Hepatic stellate cell (primary cell): ENCODE data around the gene MS4A10.
A peak's percentile ranks its signal among the peaks of the same experiment; 100 is the strongest.

ENCODE experiments used
- DNase-seq: peaks from one replicate; pipeline ENCODE4 v3.0.0; 2011; ENCODE audit warnings: low spot score

Gene MS4A10

DNA sequence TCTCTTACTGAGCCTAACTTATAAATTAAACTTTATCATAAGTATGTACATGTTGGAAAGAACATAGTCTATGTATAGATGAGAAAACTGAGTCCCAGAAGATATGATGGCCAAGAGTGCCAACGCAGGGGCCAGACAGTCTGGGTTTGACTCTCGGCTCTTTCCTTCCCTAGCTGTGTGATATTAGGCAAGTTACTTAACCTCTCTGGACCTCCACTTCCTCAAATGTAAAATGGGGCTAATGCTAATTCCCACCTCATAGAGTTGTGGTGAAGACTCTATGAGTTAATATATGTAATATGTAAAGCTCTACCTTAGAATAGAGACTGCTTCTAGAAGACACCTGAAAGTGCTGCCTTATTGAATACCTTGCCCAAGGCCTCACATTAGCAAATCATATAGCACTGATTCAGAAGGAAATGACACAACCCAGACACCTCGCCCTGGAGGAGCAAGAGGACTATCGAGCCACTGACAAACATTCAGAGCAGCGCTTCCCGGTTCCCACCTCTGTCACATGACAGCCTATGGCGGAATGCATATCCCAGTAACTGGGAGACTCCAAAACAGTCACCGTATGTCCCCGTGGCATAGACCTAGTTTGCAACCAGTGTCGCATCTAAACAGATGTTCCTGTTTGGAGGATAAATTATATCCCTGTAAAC, 45.5 kb downstream of the MS4A10 start:
- no peak for DNase-seq

DNA sequence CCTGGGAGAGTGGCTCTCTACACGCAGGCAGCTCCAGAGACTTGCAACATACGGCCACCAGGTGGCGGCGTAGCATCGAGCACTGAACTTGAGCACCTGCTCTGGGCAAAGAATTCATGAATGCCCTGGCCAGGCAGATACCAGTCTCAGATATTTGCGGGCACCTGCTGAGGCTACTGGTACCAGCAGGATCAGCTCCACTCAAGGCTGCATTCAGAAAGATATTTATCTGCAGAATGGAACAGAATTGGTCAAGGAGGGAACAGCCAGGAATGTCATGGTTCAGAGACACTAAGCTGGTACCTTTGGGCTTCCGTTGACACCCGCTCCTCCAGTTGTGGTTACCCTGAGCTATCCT, 46.0 kb downstream of the MS4A10 start:
- DNase-seq = peak; percentile 79

DNA sequence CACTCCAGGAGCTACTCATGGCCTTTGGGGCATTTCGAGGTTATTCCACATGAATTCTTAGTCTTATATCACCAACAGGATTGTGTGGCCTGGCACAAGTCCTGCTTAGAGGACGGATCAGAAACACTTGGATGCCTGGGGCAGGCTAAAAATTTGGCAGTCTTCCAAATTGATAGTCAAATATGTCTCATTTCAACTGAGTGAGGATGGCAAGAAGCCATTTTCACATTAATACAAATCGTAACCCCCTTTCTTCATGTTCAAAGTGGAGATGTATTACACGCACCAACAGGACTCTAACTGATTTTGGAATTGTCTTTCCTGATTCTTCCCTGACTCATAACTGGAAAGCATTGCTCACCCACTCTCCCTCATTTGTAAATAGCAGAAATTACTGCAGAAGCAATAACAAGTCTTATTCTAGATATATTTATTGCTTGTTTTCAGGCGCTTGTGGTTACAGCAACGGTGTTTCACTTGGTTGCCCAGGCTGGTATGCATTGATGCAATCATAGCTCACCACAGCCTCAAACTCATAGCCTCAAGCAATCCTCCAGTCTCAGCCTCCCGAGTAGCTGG, 46.5 kb downstream of the MS4A10 start:
- no peak for DNase-seq

DNA sequence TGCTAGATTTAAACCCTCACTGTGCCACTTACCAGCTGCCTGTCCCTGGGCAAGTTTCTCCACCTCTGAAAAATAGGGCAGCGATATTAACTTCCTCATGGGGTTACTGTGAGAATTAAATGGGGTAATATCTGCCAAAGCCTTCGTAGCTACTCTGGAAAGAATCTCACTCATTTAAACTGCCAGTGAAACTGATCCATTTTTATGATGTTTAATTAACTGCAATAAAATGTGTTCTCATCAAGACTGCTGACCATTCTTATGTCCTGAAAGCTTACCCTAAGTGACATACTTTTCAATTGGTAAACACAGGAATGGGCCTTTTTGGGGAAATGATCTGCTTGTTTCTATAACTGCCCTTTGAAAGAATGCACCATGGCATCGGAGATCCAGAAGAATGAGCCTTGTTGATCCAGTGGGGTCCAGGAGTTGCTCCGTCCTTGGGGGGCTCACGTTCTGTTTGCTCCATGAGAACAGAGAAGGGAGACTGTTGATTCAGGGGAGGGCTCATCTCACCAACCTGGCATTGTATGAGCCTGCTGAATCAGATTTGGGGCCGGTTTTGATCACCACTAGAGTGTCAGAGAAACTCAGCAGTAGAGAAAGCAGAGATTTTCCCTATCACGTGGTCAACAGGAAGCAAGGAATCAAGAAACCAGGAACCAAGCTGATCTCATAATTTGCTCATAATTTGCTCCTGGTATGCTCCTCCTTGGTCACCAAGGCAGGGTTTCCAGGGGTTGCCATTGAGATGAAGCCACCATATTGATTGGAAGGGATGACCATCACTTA, 49.8 kb downstream of the MS4A10 start:
- DNase-seq = no peak

DNA sequence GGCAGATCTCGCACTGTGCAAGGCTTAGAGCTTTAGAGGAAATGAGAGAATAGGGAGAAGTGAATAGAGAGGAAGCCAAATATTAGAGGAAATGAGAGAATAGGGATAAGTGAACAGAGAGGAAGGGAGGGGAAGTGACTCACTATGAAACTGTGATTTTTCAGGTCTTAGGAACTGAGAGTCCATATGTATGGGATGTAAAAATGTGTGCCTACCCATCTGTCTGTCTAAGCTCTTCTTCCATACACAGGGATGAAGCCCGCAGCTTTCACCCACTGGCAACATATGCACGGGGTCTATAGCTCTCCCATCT, 50.4 kb downstream of the MS4A10 start:
- no peak for DNase-seq

DNA sequence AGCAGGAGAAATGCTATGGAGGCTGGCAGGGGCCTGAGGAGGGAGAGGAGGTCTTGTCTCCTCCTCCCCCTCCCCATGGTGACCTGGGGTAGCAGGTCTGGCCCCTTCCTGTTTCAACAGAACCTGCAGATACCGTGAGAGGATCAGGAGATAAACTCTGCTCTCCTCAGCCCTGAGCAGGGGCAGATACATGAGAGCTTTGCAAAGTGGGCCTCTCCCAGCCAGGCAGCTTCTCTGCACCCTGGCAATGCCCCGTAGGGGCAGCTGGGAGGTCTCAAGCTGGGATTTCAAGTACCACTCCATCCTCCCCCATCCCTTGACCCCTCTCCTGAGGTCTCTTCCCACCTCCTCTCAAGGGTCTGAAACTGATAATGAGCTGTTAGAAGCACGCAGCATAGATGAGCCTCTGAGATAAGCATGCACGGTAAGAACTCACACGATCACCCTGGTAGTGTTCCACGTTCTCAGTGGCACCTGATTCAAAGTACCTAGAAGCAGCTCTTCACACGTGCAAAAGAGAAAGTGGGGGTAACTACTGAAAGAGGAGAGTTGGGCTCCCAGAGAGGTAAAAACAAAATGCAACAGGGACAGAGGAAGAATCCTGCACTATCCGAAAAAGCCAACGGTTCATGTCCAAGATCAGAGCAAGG, 51.9 kb downstream of the MS4A10 start:
- no peak for DNase-seq

DNA sequence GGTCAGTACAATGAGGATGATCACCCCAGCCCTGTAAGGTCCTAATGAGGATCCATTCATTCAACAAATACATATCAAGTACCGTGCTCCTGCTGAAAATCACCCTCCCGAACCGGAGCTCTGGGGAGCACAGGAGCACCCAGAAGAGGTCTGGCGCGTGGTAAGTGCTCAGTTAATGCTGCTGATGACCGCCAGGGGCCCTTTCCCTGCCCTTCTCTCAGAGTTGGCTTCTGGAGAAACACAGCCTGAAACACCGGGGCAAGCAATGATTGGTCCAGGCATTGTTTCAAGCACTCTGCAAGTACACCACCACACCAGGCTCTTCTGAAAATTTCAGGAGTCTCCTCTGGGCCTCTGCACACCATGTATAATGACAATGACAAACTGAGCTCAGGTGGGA, 53.0 kb downstream of the MS4A10 start:
- DNase-seq = no peak

DNA sequence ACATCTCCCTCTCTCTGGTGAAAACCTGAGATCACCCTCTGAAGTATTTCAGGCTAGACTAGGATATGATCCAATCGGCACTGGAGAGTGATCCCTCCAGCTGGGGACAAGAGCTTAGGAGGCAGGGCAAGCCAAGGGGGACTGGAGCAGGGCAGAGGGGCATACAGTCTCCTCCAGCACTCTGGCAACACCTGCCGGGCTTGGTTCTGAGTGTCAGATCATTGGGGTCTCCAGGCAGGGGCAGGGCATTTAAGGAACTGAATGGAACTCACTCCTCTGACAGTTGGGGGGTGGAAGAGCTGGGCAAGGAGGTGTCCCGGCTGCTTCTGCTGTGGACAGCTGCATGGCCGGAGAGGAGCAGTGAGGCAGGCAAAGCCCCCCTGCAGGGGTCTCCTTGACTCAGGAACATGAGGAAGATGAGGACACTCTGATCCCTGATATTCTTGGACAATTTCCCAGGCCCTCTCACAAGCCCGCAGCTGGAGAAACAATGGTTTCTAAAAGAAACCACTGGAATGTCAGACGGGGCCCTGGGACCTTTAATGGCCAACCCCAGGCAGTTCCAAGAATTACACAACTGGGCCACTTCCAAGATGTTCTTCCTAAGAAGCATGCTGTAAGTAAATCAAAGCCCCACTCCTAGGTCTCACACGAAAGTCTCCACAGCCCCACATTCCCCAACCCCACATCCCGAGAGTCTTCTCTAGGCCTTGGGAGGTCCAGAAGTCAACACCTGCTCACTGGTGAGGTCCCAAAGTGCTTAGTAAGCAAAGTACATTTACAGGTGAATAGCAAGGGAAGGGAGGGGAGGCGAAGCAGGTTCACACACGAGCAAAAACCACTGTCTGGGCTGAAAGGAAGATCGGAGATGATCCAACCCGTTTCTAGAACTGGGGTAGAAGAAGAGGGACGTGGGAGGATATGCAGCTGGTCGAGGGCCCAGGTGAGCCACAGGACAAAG, 55.6 kb downstream of the MS4A10 start:
- DNase-seq = peak; percentile 92

DNA sequence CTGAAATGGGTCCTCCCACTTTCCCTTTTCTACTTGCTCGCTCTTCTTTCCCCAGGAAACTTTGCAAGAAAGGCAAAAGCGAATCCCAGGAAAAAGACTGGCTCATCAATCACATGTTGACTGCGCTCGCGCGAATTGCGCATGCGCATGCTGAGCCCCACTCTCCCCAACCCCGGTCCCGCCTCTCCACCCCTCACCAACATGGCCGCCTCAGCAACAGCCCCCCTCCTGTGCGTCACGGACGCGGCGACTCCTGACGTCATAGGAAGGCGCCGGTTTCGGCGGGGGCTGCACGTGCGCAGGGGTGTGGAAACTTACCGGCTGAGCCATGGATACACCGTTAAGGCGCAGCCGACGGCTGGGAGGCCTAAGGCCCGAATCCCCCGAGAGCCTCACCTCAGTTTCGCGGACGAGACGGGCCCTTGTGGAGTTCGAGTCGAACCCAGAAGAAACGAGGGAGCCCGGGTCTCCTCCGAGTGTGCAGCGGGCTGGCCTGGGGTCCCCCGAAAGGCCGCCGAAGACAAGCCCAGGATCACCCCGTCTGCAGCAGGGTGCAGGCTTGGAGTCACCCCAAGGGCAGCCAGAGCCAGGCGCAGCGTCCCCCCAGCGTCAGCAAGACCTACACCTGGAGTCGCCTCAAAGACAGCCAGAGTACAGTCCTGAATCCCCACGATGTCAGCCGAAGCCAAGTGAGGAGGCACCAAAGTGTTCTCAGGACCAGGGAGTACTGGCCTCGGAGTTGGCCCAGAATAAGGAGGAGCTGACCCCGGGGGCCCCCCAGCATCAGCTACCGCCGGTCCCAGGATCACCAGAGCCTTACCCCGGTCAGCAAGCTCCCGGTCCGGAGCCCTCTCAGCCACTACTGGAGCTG, 56.9 kb downstream of the MS4A10 start, which contains the start of gene CCDC86:
TSS of gene CCDC86 (plus strand) at position 317 of the 871 bp plus-strand sequence. CDS start at position 329, 12 bp downstream.
- peak; percentile 99 for DNase-seq

DNA sequence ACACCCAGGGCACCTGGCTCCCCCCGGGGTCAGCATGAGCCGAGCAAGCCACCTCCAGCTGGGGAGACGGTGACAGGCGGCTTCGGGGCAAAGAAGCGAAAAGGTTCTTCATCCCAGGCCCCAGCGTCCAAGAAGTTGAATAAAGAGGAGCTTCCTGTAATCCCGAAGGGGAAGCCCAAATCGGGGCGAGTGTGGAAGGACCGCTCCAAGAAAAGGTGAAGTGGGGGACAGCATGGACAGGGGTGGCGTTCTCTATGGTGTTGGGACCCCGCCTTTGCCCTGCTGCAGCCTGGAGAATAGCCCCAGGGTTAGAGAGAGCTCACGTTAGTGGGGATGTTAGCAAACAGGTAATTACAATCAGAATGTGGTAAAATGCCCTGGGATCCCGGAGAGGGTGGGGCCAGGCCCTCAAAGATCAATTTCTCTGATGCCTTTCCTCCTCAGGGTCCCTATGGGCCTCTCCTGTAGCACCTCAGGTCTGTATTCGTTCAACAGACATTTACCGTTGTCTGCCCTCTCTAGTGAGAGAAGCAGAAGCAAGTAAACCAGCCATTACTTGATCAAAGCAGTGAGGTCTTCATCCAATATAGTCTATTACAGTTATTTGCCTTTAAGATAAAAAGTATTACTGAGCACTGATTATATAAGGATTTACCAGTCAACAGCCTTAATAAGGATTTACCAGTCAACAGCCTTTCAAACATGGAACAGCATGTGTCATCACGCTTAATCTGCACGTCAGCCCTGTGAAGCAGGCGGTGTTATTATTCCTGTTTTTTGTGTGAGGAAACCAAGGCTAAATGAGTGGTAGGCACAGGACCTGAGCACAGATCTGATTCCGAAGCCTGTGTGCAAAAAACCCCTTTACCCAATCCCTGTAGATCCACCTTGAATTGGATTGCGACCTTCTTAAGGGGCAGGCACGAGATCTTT, 57.8 kb downstream of the MS4A10 start:
- DNase-seq = no peak

DNA sequence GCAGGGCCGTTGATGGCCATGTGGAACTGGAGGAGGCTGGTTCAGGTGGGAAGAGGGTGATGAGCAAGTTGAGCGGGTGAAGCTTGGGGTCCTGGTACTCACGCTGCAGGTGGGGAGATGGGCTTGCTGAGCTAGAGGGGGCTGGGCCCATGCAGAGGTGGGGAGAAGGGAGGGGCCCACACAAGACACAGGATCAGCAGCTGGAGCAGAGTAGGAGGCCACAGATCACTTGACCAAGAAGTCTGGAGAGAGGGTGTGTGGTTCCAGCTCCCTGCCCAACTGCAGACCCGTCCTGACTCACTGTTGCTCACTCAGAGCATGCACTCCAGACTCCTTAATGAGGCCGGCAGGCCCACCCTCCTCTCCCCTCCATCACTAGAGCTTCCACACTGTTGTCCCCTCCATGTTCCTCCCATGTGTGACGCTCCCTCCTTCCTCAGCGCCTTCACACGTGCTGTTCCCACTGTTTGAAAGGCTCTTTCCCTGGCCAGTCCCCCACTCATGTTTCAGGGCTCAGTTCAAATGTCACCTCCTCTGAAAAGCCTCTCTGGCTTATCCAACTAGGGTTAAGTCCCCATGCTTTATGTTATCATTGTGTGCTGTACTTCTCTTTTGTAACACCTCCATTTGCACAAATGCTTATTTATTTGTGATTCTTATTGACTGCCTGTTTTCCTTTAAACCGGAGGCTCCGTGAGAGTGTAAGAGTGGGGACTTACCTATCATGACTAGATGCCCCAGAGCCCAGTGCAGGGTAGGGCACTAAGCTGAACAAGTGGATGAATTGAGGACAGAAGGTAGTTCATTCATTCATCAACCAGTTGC, 59.1 kb downstream of the MS4A10 start:
- peak; percentile 47 for DNase-seq

DNA sequence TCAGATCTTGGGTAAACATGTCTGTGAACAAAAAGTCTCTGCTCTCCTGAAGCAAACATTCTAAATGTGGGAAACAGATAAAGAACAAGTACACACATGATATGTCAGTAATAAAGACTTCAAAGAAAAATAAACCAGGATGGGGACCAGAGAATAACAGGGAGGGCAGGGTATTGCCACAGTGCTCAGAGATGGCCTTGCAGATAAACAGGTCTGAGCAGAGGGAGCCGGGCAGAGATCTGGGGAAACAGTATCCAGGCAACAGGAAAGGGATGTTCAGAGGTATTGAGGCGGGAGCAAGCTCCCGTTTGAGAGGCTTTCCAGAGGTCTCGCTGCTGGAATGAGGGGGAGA, 59.7 kb downstream of the MS4A10 start:
- no peak for DNase-seq

DNA sequence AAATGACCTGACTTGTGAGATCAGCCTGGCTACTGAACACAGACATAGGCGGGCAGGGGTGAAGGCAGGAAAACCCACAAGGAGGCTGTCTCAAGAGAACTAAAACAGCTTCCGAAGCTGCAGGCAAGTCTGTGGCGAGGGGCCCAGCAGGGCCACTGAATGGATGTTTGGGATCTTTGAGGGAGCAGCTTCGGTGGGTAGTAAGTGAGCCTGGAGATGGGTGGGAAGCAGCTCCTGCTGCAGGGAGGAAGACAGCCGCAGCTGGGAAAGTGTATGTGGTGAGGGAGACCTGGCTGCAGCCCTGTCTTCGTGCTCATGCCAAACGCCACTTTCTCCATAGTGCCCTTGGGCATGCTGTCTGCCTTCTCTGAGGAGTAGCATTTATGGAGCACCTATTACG, 60.2 kb downstream of the MS4A10 start:
- DNase-seq = no peak

DNA sequence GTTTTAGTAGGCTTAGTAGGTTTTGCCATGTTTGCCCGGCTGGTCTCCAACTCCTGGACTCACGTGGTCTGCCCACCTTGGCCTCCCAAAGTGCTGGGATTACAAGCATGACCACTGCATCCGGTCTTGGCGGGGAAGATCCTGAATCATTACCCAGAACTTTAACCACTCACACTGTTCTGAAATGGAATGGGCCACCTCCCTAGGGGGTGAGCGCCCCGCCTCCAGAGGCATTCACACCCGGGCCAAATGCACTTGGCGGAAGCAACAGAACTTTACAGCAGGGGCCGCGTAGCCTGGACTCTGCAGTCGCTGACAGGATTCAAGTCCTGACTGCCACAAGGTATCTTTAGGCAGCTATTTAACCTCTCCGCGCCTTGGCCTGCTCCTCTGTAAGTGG, 62.1 kb downstream of the MS4A10 start:
- no peak for DNase-seq

DNA sequence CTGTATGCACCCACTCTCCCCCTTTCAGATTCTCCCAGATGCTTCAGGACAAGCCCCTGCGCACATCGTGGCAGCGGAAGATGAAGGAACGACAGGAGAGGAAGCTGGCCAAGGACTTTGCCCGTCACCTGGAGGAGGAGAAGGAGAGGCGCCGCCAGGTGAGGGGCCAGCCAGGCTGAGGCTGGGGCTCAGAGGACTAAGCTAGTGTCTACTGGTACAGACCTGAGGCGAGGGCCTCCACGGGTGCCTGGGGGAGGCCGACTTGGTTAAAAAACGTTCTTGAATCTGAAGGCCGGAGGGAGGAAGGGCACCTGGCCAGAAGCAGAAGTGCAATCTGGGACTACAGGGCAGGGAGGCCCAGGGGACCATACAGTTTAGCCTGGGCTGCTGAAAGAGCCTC, 62.8 kb downstream of the MS4A10 start:
- DNase-seq = no peak

DNA sequence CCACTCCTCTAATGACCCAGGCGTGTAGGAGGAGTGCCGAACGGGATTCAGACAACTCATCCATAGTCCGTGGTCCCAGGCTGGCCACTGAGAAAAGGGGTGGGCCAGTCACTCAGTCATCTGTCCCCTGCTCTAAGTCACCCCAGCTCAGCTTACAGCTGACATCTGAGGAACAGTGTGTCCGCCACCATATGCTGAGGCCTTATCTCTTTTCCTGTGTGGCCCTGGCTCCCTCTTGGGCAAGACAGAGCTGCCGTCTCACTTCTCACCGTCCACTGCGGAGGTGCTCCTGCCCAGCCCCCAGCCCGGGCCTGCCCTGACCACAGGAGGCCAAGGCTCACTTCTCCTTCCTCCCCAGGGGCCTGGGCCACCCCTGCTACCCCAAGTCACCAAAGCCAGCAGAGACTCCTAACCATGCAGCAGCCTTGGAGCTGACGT, 63.6 kb downstream of the MS4A10 start:
- DNase-seq = no peak

DNA sequence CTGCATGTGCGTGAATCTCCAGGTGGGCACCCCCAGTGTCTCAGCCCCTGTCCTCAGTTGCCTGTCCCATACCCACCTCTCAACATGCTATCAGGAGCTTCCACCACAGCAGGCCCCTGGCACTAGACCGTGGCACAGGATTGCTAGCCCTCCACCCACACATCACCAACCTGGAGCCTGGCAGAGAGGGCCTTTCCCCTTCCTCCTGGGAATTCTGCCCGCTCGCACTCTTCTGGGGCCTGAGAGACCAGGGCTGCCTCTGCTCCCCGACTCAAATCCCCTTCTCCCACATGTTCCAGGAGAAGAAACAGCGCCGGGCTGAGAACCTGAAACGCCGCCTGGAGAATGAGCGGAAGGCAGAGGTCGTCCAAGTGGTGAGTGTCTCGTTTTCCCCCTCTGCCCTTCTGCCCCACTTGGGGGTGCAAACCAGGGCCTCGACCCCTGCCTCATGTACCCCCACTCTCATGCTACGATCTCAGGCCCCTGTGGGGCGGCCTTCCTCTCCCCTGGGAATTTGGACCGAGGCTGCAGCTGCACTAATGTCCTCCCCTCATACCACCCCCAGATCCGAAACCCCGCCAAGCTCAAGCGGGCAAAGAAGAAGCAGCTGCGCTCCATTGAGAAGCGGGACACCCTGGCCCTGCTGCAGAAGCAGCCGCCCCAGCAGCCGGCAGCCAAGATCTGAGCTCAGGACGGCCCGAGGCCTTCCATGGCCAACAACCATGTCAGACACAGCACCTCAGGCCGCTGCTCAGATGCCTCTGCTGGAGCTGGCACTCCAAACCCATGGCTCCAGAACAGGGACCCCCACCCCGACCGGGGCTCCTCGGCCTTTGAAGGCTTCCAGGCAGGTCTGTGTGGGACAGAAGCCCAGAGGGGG, 64.7 kb downstream of the MS4A10 start:
- DNase-seq = no peak
